NCI-H748 treated with DMSO at 0.1 percent for 48 hours (cell line): ENCODE data around the gene TLE2.
A peak's percentile ranks its signal among the peaks of the same experiment; 100 is the strongest.

Experiments
- DNase-seq: peaks from one replicate; lab custom pipeline; 2025; lab: John Stamatoyannopoulos, UW

TLE2 gene

DNA sequence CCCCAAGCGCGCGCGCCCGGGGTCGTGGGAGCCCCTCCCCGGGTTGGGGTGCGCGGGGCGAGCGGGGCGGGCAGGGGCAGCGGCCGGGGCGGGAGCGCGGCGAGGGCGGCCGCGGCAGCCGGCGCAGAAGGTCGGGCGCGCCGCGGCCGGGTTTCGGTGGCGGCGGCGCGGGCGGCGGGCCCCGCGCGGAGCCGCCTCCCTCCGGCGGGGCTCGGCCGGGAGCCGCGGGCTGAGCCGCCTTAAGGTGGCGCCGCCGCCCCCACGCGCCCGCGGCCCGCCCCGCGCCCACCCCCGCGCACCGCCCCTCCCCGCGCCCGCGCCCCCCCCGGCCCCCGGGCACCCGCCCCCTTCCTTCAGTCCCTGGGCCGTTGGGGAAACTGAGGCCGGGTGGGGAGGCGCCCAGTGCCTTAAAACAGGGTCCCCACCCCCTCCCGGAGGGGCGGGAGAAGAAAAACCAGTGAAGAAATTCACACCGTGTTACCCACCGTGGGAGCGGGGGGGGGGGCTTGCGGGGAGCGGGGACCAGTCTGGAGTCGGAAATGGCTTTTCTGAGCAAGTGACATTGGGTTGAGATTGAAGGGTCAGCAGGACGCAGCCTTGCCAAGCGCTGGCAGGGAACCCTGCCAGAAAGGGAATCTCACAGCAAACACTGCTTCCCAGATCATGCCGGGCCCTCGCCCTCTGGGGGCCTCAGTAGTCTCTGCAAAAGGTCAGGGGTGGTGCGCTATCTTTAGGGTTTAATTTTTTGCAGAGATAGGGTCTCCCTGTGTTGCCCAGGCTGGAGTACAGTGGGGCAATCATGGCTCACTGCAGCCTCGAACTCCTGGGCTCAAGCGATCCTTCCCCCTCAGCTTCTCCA is at the start of gene TLE2:
Gene TLE2 (minus strand): TSS at position 216 of the 859 bp plus-strand sequence. CDS start 376 bp downstream, outside the sequence.
- DNase-seq = no peak

DNA sequence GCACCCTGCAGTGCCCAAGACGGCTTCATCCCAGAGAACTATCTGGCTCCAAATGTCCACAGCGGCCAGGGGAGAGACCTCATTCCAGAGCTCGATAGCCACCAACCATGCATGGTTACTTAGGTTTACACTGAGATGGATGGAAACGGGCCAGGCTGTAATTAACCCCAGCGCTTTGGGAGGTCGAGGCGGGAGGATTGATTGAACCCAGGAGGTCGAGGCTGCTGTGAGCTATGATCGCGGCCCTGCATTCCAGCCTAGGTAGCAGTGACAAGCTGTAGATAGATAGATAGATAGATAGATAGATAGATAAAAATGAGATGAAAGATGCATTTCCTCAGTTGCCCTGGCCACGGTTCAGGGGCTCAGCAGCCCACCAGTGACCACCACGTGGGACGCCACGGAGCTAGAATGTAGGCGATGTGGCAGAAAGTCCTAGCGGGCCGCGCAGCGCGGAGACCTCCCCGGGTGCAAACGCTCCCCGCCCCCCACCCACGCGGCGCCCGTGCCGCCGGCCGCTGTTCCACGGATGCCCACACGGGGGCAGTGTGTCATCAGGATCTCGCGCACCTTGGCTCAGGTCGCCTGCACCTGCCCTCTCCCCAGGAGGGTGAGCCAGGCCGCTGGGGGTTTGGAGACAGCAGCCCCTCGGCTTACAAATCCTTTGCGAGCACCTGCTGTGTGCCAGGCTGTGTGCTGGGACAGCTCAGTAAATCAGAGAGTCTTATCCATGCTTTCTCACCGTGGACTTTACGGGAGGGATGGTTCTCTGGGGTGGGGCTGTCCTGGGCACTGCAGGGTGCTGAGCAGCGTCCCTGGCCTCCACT is 46.7 kb upstream of the TLE2 start:
- DNase-seq = no peak

DNA sequence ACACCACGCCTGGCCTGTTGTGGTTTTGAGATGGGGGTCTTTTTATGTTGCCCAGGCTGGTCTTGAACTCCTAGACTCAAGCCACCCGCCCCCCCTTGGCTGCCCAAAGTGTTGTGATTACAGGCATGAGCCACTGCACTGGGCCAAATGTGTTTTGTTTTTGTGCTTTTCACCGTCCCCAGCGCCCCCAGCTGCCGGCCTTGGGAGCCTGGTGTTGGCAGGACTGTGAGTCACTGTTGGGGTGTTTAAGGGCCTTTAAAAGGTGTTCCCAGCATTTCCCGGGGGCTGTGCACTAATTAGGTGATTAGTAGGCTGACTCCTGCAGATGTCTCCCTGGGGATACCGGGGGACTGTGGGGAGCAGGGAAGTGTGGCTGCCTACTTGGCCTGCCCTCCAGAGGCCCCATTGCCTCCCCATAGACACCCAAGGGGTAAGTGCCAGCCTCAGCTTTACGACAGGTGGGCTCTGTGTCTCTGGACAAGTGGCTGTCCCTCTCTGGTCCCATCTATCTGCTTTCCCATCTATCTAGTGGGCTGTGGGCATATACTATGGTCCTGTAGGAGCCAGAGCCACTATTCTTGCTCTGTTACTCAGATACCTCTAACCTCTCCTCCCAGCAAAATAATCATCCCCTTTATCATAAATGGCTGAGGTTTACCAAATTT is 45.0 kb upstream of the TLE2 start:
- DNase-seq = no peak

DNA sequence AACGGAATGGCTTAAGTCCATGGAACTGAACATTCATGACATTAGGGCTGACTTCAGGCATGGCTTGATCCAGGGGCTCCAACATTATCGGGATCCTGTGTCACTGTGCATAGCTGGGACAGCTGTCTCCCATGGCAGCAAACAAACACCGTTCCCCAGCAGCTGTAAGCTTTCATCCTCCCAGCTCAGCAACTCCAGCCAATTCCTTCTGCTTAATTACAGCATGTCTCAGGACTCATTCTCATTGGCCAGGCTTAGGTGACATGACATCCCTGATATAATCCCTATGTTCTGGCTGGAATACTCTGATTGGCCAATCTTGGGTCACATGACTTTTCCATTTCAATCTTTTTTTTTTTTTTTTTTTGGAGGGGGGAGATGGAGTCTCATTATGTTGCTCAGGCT is 44.1 kb upstream of the TLE2 start:
- DNase-seq = no peak

DNA sequence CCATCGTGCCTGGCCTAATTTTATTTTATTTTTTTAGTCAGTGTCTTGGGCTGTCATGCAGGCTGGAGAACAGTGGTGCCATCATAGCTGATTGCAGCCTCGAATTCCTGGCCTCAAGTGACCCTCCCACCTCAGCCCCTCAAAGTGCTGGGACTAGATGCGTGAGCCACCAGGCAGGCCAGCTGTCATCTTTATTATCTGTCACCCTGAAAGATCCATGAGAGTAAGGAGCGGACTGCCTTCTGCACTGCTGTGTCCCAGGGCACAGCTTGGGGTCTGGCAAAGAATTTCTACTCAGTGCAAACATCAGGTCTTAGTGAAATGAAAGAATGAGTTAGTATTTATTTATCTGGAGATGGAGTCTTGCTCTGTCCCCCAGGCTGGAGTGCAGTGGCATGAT is 42.7 kb upstream of the TLE2 start:
- DNase-seq = no peak

DNA sequence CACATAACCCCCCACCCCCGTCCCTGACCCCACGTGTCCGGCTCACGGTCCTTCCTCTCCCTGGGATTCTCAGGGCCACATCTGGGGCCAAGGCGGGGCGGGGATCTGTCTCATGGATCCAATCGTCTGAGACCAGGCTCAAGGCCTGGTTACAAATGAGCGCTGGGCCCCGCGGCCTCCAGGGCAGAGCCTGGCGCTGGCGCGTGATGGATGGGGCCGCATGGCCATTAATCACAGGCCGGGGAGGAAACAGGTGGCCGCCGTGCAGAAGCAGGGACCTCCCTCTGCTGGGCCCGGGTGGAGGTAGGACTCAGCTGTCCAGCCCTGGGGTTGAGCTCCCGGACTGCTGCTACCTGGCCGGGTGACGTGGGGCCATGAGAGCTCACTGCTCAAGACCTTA is 39.0 kb upstream of the TLE2 start:
- DNase-seq = no peak

DNA sequence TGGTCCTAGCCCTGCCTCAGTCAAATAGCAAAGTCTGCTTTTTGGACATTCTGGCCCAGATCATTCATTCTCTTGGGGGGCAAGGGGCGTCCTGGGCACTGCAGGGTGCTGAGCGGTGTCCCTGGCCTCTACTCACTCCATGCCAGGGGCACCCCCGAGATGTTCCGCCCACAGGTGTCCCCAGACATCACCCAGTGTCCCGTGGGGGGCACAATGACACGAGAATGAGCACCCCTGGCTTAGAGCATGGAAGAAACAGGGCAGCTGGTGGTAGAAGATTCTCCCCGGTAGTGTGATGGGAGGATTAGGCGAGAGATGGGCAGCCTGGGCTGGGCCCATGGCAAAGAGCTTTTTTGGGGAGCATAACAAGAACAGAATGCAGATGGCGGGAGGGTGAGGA is 38.5 kb upstream of the TLE2 start:
- DNase-seq = no peak

DNA sequence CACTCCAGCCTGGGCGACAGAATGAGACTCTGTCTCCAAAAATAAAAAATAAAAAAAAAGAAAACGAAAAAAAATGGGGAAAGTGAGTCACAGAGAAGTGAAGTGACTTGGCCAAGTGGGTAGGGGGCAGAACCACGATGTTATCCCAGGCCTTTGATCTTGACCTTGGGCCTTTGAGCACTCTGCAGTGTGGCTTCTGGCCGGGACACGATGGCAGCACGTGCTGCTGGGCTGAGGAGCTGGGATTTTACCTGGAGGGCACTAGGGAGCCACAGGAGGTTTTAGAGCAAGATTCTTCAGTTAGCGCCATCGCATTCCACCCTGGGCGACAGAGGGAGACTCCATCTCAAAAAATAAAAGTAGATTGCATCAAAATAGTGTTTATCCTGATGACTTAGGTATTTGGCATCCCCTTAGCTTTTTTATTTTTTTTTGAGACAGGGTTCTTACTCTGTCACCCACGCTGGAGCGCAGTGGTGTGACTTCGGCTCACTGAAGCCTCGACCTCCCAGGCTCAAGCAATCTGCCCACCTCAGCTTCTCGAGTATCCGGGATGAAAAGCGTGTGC is 37.5 kb upstream of the TLE2 start:
- DNase-seq = no peak

DNA sequence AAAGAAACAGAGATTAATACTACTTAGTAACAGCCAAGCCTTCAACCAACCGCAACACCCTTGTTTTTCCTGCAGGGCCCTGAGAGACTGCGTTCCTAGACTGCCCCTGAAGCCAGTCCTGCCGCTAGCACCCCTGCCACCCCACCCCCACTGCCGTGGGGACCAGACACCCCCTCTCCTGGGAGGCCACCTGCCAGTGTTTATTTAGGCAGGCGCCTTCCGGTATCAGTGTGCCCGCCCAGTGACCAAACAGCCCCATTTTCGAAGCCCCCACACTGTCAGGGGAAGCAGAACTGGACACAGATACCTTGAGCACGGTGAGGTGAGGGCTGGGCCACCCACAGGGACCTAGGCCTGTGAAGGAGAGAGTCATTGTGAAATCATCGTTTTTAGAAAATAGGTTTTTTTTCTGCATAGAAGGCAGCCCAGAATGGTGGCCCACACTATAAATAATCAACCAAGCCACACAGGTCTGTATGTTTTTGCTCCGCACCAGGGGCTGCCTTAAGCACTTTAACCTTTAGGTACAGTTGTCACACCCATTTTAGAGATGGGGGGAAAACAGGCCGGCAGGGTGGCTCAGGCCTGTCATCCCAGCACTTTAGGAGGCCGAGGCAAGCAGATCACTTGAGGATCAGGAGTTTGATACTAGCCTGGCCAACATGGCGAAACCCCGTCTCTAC is 36.7 kb upstream of the TLE2 start:
- DNase-seq = no peak

DNA sequence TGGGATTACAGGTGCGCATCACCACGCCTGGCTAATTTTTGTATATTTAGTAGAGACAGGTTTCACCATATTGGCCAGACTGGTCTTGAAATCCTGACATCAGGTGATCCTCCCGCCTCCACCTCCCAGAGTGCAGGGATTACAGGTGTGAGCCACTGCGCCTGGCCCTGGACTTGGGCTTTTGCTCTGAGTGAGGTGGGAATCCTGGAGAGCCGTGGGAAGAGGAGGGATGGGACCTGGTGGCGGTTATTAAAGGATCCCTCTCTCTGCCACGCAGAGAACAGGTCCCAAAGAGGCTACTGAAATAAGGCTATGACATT is 34.9 kb upstream of the TLE2 start:
- no peak for DNase-seq

DNA sequence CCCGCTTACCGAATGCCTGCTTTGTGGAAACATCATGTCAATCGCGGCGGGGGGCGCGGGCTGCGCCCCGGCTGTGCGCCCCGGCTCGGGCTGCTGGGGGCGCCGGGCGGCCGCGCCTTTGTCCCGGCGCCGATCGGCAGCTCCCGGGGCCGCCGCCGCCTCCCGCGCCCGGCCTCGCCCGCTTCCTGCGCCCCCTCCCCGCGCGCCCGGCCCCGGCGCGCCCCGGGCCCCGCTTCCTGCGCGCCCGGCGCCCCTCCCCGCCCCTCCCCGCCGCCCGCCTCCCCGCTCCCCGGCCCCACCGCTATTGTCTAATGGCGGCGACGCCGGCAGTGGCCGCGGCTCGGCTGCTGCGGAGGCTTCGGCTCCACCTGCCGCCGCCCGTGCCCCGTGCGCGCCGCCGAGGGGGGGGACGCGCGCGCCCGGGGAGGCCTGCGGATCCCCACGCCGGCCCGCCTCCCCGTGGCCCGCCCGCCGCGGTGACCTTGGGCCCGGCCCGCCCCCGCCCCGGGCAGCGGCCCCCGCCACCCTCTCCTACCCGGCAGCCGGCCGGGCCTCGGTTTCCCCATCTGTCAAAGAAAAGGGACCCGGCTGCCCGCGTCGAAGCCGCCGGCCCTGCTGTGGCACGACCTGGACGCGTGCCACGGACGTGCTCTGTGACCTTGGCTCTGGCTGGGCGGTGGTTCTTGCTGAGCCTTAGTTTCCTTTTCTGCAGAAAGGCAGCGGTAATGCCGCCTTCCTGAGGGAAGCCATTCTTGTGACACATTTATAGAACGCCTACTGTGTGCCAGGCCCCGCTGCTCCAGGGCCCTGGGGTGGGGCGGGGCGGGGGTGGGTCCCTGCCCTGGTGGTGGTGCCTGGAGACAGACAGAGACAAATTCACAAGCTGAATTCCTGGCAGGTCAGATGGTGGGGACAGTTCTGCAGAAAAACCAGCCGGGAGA is 33.4 kb upstream of the TLE2 start, which contains the start of gene TLE5:
Gene TLE5 (minus strand): TSS at position 331 of the 941 bp plus-strand sequence. CDS start 295 bp downstream, at position 36.
- peak; percentile 15 for DNase-seq

DNA sequence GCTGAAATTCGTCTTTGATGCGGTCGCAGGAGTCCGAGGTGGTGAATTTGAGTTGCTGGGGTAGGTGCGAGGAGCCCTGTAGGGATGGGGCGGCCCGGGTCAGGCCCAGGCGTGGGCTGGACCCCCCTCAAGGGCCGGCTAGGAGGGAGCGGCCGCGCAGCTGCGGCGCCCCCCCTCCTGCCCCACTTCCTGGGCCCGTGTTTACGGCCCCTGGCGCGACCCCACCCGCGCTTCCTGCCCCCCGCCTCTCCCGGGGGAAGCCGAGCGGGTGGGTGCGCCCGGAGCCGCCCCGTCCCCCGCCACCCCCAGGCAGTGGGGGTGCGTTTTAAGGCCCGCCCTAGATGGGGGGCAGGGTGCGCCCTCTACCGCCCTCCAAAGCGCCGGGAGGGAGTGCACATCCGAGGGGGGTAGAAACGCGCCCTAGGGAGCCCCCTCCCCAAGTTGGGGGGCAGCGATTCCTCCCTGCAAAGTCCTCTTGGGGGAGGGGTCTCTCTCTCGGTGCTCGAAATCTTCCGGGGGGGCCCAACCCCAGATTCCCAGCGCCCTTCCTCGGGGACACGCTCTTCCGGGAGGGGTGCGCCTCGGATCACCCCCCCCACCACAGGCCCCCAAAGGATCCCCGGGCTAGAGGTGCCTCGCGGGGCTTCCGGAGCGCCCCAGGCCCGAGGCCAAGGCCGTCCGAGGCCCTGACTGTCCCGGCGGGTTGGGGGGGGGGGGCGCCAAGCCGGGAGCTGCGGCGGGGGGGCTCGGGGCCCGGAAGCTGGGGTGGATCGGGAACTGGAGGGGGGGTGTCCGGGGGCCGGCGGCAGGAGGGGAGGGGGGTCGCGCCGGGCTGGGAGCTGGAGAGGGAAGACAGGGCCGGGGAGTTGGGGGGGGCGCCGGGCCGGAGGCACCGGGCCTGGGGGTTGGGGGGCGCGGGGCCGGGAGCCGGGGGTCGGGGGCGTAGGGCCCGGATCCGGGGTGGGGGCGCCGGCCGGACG is 32.4 kb upstream of the TLE2 start:
- DNase-seq = no peak

DNA sequence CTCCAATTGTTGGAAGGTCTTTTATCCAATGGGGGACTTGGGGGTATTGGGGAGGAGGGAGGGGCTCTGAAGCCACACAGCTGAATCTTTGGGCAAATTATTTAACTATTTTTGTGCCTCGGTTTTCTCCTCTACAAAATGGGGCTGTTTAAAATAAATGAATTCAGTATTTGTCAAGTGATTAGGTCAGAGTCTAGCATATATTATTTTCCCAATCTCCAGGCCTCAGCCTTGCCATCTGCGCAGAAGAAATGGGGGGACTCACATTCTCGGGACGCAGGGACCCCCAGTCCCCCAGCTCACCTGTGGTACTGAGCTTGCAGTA is 31.7 kb upstream of the TLE2 start:
- DNase-seq = no peak

DNA sequence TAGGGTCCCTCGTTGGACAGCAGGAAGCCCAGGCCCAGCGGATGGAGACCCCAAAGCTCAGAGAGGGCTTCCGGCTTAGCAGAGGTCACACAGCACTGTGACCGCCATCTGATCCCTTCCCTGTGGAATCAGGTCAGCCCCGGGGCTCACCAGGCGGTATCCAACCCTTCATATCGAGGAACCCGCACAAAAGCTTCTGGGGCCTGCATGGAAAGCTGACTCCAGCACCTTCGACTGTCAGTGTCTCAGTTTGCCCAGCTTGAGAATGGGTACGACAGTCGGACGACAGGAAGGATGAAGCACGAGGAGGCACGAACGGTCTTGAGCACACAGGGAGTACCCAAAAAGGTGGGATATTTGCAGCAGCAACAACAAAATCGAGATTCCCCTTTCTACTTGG is 30.6 kb upstream of the TLE2 start:
- DNase-seq = no peak

DNA sequence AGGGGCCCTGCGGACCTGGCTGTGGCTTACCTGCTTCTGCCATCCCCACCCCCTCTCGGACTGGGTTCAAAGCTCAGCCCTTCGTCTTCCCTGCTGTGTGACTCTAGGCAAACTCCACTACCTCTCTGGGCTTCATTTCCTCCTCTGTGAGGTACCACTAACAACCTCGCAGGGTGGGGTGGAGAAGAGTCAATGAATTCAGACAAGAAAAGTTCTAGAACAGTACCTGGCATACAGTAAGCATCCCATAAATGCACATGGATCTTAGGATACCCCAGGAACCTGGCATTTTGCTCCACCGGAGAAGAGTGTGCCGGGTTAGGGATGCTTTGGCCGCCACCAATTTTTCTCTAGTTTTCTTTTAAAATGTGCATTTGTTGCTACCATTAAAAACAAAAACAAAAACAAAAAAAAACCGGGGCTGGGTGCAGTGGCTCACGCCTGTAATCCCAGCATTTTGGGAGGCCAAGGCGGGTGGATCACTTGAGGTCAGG is 29.8 kb upstream of the TLE2 start:
- no peak for DNase-seq

DNA sequence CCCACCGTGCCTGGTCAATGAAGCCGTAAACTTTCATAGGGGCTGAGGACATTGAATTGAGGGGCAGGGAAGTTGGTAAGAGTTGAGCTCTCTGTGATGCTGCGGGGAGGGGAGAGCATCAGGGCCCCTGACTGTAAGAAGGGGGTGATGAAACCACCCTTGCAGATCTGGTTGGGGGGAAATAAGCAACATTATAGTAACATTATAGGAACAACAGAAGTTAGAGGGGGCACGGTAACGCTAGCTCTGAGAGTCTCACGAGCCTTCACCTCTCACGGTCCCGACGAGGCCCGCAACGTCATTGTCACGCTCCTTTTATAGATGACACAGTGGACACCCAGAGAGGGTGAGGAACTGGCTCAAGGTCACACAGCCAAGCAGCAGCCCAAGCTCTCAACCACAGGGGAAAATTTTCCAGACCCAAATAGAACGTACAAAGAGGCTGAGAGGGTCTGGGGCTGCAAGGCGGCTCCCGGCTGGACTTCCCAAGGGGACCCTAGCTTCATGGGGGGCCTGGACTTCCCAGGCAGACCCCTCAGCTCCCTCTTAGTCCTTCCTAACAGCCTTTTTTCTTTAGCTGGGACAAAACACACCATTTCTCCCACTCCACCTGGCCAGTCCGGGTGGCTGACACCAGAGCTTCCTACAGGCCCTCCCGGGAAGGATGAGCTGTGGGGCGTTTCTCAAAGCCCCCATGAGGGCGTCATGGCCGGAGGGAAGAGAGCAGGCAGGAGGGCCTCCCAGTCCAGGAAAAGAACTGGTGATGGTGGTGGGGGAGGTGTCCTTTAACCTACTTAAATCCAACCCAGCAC is 29.1 kb upstream of the TLE2 start:
- DNase-seq = no peak

DNA sequence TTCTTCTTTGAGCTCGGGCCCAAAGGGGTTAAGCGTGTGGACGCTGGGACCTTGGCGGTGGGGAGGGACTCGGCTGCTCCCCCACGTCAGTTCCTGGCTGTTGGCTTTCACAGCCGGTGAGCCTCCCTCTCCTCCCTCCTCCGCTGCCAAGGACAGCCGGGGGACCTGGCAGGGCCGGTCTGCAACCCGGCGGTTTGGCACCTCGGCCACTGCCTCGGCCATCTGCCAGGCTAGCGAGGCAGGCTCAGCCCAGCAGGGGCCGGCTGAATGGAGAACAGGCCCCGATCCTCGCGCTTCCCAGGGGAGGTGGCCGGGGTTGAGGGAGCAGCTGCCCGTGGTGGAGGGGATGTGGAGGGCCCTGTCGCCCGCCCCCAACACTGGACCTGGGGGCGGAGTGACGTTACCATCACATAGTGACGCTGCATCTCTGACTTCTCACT is 28.2 kb upstream of the TLE2 start:
- no peak for DNase-seq

DNA sequence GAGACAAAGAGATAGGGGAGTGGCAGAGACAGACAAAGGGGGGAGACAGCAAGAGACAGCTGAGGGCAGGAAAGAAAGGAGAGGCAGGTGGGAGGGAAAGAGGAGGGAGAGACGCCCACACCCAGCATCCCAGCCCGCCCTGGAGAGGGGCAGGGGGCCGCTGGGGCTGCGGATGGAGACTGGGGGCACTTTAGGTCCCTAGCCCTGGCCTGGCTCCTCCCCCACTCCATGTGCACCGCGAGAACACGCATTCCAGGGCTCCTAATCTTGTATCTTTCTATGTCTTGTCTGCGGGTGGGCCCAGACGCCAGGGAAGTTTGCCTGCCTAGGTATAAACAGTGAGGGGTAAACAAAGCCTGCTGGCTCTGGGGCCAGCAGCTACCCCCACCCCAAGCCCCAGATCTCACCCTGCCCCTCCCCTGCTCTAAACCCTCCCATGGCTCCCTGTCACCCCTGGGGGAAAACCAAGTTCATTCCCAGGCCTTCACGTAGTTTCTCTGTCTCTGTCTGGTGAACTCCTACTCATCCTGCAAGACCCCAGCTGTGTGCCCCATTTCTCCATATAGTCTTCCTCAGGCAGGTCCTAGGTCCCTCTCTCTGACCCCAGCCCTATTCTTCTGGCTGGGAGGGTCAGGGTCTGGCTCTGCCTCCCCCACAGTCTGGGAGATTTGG is 27.5 kb upstream of the TLE2 start:
- no peak for DNase-seq
